Lower lobe of right lung (tissue), 2 donors: Measurements from ENCODE around the gene ABCD4. TPM values are rescaled to one million over a fixed set of nuclear protein-coding genes. Genes with fewer than 3 reads are reported as not detected.

Experiments used
- ATAC-seq, 2 donors: fragments of 200-7000 bp; cut with Tn5 transposase; one replicate each; pipeline ENCODE4 v1.9.1; 2020 to 2022; ENCODE audit warnings: mild to moderate bottlenecking in 2 of 2, moderate library complexity in 2 of 2
- DNase-seq: peaks from one replicate; pipeline ENCODE4 v3.0.0-alpha.2; 2020
- H3K27ac ChIP-seq: fragments of 200-600 bp; one replicate; pipeline ENCODE4 v1.8.0; 2022
- H3K27me3 ChIP-seq: fragments of 200-600 bp; one replicate; pipeline ENCODE4 v1.8.0; 2022; ENCODE audit warnings: low read depth
- H3K36me3 ChIP-seq: fragments of 200-600 bp; one replicate; pipeline ENCODE4 v1.8.0; 2022; ENCODE audit warnings: mild to moderate bottlenecking
- H3K4me1 ChIP-seq: fragments of 200-600 bp; one replicate; pipeline ENCODE4 v1.8.0; 2022
- H3K4me3 ChIP-seq: fragments of 200-600 bp; one replicate; pipeline ENCODE4 v1.8.0; 2022; ENCODE audit warnings: mild to moderate bottlenecking
- H3K9me3 ChIP-seq: fragments of 200-600 bp; one replicate; pipeline ENCODE4 v1.8.0; 2022
- CTCF ChIP-seq: fragments of 200-600 bp; IDR thresholded peaks from one replicate; pipeline ENCODE4 v1.8.0; 2022; ENCODE audit warnings: antibody characterized with exemption, mild to moderate bottlenecking
- intact Hi-C: fragments of 100-400 bp; cut with DNase I; formaldehyde crosslinking; loops from one replicate; pipeline ENCODE4 v1.11.0; 2022
- total RNA-seq: library from RNA; stranded (reverse); fragmentation: NEBNext Ultra II Directional; extraction: Animal tissue kit (Norgen Biotek cat#: 25700); gene quantifications from one replicate; pipeline ENCODE4 v1.2.1, GENCODE V29; 2021
- donor health status: DM: no; HTN: yes; CAD: no; lungs with severe emphysema.

The ABCD4 gene
- total RNA-seq, 1 donor from 2014 or later: 53.3 TPM

GRCh38 chr14:74312161-74312560, 9.4 kb upstream of the ABCD4 start:
- no peak for TF ChIP-seq CTCF
- no peak for DNase-seq
- Histone ChIP-seq H3K27ac (no peak overlapping the region), H3K27me3 (no peaks in the 10 kb centered on the region), H3K36me3 (no peaks in the 10 kb centered on the region), H3K4me3 (no peak overlapping the region), H3K4me1 (no peaks in the 10 kb centered on the region), H3K9me3 (no peaks in the 10 kb centered on the region)
- ATAC-seq: no peak
- intact Hi-C loops: no loop called here

GRCh38 chr14:74309125-74310022, 6.6 kb upstream of the ABCD4 start:
- Histone ChIP-seq H3K9me3 (no peaks in the 10 kb centered on the region), H3K4me3 (no peak overlapping the region), H3K27ac (no peak overlapping the region), H3K27me3 (no peaks in the 10 kb centered on the region), H3K36me3 (no peaks in the 10 kb centered on the region), H3K4me1 (no peaks in the 10 kb centered on the region)
- intact Hi-C loops: no loop called here
- TF ChIP-seq CTCF: no peak
- no peak for DNase-seq
- peak; percentile 32 to 52 for ATAC-seq

- Histone ChIP-seq H3K27ac (no peak overlapping the region), H3K9me3 (no peaks in the 10 kb centered on the region), H3K36me3 (no peaks in the 10 kb centered on the region), H3K4me3 (no peak overlapping the region), H3K27me3 (no peaks in the 10 kb centered on the region), H3K4me1 (peaks cover 1% of the 10 kb centered on the region)
- DNase-seq (no peak), ATAC-seq (peak in 1 of 2 donors; percentile 32)
- intact Hi-C loops: no loop called here
- TF ChIP-seq CTCF: no peak
Observed at GRCh38 chr14:74308695-74309094, 6.0 kb upstream of the ABCD4 start.

- ATAC-seq: peak; percentile 75 to 80
- no peak for DNase-seq
Observed at GRCh38 chr14:74302152-74302628, 544 bp downstream of the ABCD4 start.

GRCh38 chr14:74301594-74302151, 1.1 kb downstream of the ABCD4 start:
- Histone ChIP-seq H3K27me3 (no peaks in the 10 kb centered on the region), H3K4me3 (peak overlapping the region; percentile 86), H3K36me3 (peaks cover 27% of the 10 kb centered on the region), H3K9me3 (no peaks in the 10 kb centered on the region), H3K4me1 (peaks cover 18% of the 10 kb centered on the region), H3K27ac (peak overlapping the region; percentile 84)
- ATAC-seq (no peak), DNase-seq (no peak)
- intact Hi-C loops: no loop called here
- no peak for TF ChIP-seq CTCF

More at GRCh38 chr14:74302152-74302628, 544 bp downstream of the ABCD4 start:
- H3K27ac ChIP-seq: peak overlapping the region; percentile 84
- peaks cover 22% of the 10 kb centered on the region for H3K36me3 ChIP-seq
- no peaks in the 10 kb centered on the region for H3K9me3 ChIP-seq
- H3K4me1 ChIP-seq: peaks cover 18% of the 10 kb centered on the region
- peak; percentile 46 for TF ChIP-seq CTCF
- H3K4me3 ChIP-seq: peak overlapping the region; percentile 86
- intact Hi-C loops: no loop called here
- no peaks in the 10 kb centered on the region for H3K27me3 ChIP-seq
